HG03159 (cell line): ENCODE measurements around the gene TREX2.

Source experiments
- ATAC-seq: cut with Tn5 transposase; IDR thresholded peaks from one replicate; pipeline ENCODE4 v1.9.1; 2021; ENCODE audit warnings: mild to moderate bottlenecking, moderate library complexity; ENCODE audit not compliant: unreplicated experiment

The TREX2 gene

DNA sequence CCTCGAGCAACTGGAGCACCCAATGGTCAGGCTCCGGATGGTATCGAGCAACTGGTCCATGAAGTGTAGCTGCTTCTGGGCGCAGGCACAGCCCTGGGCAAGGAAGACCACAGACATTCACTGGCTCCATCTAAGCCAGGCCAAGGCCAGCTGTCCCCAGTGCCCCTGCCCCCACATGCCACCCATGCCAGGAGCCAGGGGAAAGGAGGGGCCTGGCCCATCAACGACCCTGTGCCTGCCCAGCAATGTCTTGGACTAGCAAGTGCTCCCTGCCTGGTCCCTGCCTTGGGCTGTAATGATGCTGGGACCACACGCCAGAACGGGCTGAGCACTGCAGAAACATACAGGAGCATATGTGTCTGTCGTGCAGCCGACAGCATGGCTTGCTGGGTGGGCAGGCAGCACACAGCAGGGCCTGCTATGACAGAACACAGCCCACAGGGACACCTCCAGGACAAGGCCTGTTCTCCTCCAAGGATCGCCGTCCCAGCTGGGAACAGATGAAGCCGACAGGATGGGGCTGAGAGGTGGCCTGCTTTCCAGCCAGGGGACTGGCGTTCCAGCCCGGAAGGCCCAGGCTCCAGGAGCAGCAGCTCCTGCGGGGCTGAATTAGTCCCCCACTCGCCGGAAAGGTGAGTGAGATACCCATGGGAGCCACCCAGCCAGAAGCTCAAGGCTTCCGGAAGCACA lies 11.4 kb upstream of the TREX2 start:
- ATAC-seq: no peak

GRCh38 chrX:153456704-153457103 lies 10.8 kb upstream of the TREX2 start:
- ATAC-seq: no peak

DNA sequence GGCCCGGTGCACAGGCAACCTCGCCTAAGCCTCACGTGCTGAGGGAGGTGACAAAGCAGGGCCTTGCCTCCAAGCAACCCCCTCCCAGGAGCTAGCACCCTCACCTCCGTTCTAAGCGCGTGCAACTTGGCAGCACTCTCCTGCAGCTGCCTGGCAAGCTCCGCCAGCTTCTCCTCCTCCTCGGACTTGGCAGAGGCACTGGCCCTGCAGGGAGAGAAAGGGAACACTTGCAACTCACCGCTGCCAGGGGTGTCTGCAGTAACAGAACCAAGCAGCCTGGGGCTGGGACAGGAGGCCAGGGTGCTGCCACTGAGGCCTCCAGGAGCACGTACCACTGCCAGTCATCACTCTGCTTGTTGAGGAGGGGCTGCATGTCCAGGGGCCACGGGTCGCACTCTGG lies 10.3 kb upstream of the TREX2 start:
- no peak for ATAC-seq

- no peak for ATAC-seq
These were observed 9.7 kb upstream of the TREX2 start for GRCh38 chrX:153455571-153455970.

DNA sequence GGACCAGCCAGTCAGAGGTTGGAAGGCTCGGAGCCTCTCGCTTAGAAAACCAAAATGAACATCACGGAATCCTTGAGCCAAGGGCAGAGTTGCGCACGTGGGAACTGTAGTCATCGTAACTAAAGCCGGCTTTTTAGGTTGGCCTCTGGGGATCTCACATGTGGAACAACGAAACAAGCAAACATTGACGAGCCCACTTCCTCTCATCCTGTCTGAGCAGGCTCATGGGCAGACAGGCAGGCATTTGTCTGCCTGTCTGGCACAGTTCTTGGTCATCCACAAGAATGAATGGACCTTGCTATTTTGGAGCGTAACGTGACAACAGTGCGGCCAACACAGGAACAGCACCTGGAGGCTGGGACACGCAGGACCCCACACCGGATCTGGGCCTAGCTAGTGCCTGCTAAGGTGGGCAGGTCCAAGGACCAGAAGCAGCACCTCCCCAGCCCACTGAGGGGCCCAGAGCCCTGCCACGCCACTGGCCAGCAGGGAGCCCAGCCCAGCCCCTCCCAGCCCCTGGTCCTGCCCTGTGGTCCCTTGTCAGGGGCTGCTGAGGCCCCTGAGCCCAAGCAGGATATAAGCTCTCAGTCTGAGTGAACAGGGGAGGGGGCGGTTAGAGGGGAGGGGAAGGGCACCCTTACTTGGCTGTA lies 9.2 kb upstream of the TREX2 start:
- no peak for ATAC-seq

GRCh38 chrX:153450949-153451277 lies 5.1 kb upstream of the TREX2 start:
- no peak for ATAC-seq

DNA sequence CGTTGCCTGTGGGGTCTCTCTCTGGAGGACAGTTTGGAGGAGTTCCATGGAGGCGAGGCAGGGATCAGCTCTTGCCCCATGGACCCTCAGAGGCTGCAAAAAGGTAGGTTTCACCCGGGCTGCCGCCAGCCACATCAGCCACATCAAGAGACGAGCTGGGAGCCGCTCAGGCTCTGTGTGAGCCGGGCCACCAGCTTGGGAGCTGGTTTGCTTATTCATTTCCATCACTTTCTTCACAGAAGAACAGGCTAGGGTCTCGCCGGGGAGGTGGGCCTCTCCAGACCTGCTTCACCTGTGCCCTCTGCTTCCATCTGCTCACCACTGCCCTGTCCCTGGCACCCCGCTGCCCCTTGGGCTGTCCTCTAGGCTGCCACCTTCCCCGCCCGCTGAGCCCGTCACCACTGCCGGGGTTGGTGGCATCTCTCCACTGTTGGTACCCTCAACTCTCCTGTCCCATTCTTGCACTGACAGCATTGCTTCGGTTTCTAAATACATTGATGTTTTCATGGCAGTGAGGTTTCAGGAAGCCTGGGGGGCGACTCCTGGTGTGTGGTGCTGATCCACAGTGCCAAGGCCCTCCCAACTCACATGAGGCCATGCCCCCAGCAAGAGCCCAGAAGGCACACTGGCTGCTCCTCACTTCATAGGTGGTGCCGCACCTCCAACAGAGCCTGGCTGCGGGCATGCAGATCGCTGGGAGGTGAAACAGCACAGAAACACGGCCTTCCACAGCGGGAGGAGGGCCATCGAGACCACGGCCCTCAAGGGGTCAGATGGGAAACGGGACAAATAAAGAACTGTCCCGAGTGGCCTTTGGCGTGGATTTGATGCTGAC lies 4.5 kb upstream of the TREX2 start:
- no peak for ATAC-seq

DNA sequence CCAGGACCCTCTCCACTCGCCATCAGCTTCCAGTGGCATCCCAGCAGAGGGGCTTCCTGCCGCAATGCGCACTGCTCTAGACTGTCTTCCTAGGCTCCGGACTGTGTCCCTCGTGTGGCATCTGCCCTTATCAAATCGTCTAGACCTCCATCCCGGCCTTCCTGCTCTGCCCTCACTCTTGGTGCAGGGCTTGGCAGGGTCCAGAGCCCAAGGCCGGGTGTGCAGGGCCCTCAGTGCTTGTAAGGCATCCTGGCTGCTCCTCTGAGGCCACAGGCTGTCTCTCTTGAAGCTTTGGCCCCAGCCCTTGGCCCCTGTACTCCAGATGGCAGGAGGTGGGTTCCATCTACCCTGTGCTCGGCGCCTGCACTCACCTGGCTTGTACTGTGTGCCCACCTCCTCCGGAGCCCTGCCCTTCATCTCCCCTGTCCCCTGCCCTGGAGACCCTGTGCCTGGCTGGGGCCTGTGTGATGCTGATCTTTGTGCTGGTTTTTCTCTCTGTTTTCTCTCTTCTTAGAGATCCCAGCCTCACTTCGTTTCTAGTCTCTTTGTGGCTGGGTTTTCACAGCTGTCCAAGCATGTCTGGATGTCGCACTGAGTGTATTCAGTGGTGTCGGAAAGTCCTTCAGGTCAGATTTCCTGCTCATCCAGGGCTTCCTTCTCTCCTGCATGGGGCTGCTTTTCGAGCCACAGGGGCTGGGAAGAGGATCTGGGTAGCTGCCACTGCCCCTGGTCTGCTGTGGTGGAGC lies 3.7 kb upstream of the TREX2 start:
- no peak for ATAC-seq

DNA sequence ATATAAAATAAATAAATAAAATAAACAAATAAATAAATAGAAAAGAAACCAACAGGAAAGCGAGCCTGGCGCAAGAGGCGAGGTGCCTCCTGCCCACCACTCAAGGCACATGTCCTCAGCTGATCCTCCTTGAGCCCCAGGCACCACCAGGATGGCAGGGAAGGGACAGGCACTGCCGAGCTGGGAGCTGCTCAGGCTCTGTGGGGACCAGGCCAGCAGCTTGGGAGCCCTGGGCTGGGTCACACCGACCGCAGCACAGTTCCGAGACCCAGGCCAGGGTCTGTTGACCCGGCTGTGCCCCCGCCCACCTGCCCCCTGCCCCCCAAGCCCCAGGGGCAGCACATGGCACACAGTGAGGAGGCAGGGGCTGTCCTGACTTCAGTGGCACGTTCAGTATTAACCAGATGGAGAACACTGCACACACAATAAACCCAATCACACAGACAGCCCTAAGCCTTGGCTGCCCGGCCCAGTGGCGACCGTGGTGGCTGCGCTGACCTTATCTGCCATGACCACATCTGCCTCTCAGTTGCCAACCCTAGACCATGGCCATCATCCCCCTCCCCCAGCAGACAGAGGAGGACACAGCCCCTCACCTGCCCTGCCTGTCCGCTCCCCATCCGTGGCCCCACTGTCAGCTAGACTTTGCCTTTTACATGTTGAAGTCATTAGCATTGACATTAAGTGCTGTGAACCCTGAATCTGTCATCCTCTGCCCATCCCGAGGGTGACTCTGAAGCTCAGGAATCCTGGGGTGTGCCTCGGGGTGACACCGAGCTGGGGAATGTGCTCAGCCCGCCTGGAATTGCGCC lies 2.9 kb upstream of the TREX2 start:
- no peak for ATAC-seq

DNA sequence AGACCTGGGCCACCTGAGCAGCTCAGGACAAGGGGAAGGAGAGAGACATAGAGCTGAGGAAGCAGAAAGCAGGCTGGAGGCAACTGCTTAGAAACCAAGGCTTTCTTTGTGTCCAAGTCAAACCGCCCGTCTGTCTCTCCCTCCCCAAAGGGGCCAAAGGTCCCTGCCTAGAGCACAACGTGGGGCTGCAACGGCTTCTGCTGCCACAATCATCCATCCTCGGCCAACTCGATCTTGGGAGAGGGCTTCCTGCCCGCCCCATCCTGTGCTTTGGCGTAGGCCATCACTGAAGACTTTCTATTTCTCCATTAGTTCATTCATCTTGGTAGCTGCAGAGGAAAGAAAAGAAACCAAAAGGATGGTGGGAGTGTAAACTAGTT lies 1.7 kb upstream of the TREX2 start:
- no peak for ATAC-seq

DNA sequence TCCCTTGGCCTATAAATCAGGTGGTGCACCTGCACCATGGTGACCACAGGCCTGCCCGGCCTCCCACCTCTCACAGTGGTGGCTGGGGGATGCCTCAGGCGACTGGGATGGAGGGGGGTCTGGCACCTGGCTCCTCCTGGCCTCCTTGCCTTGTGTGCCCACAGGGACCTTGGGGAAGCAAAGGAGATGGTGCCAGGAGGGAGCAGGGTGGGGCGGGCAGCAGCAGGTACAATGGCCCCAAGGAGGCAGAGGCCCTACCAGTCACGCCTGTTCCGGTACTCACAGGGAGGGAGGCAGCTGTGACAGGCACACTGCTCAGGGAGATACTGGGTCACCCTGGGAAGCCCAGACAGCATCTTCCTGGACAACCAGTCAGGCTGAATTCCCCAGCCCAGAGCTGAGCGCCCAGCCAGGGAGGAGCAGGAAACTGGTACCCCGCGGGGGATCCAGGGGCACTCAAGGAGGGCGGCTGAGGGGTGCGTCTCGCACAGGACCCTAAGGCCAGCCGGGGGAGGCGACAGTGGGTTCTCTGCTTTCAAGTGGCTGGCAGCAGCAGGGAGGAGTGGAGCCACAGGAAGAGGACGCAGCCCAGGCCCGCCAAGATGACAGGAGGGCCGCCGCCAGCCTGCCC lies 1.2 kb upstream of the TREX2 start:
- no peak for ATAC-seq

DNA sequence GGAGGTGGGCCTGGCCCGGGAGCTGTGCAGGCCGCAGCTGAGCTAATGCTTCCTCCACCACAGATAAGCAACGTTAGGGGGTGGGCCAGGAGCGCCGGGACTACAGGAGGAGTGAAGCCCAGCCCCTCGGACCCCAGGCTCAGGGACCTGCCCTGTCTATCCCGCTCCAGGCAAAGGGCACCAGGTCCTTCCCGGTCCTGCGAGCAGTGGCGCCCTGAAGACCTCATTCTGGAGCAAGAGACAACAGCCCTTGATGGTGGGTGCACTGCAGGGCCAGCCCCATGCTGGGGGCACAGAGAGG lies 730 bp upstream of the TREX2 start:
- ATAC-seq: no peak

DNA sequence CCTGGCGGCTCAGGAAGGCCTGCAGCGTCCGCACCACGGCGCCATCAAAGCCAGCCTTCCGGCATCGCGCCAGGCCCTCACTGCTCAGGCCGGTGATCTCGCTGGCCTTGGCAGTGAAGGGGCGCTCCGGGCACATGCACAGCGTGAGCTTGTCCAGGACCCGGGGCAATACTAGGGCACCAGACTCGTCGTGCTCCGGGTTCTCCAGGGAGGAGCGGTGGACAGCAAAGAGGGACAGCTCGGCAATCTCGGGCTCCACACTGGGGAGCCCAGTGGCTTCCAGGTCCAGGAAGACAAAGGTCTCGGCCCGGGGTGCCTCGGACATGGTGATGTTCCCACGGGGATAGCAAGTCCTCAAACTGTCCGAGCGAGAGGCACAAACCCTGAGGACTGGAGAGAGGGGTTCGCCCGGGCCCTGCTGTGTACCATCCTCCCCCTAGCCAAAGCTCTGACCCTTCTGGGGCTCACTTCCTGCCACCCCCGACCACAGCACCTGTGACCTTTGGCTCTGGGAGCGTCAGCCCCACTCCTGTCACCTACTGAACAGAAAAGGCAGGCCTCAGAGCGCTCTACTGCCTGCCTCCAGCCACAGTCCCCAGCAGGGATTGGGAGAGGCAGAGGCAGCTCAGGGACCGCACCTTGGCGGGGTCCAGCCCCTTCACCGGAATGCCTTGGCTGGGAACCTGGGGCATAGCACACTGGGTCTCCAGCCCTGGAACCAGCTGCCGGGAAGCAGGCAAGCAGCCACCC lies 575 bp downstream of the TREX2 start:
- no peak for ATAC-seq

DNA sequence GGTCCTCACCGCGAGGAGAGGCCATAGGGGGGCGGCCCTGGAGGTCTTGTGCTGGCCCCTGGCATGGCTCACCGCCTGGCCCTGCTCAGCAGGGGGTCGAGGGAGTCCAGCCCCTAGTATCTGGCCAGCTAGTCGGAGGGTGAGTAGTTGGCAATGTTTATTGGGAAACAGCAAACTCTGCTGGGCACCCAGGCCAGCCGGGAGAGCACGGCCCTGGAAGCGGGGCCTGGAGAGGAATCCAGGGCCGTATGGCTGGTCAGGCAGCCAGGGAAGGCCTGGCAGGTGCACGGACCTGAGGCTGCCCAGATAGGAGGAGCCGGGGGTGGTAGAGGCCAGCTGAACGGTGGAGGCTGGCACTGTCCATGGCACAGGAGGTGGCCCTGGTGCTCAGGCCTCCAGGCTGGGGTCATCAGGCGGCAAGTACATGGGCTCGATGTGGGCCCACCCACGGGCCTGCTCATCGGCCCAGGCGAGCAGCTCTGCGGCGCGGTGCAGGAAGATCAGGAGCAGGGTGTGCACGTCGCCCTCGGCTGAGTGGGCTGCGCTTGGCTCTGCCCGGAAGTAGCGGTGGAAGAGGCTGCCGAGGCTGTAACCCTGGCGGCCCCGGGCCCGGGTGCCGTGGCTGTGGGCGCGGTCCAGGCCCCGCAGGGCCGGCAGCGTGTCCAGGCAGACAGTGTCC lies 1.4 kb downstream of the TREX2 start:
- ATAC-seq: no peak

GRCh38 chrX:153443476-153444332 lies 2.2 kb downstream of the TREX2 start:
- ATAC-seq: no peak

DNA sequence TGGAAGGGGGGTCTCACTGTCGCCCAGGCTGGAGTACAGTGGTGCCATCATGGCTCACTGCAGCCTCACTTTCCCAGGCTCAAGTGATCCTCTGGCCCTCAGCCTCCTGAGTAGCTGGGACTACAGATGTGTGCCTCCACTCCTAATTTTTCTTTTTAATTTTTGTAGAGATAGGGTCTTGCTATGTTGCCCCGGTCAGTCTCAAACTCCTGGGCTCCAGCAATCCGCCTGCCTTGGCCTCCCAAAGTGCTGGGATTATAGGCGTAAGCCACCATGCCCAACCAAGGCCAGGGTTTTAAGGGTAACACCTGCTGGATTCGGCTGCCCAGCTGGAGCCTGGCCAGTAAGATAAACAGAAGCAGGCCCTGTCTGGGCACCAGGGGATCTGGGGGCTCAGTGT lies 3.4 kb downstream of the TREX2 start:
- no peak for ATAC-seq

- no peak for ATAC-seq
These were observed 3.9 kb downstream of the TREX2 start for GRCh38 chrX:153441981-153442380.

GRCh38 chrX:153441296-153441695 lies 4.6 kb downstream of the TREX2 start:
- ATAC-seq: no peak
